ENCODE data around the gene TYR. TPM values are rescaled to one million over a fixed set of nuclear protein-coding genes. Genes with fewer than 3 reads are reported as not detected.
"Not testable (repeated sequence)": the region's sequence is repeated elsewhere in the genome, so short reads cannot be mapped to it uniquely, and the experiment has no call there.

The TYR gene
- total and polyA plus RNA-seq, 8 donors = not detected

DNA sequence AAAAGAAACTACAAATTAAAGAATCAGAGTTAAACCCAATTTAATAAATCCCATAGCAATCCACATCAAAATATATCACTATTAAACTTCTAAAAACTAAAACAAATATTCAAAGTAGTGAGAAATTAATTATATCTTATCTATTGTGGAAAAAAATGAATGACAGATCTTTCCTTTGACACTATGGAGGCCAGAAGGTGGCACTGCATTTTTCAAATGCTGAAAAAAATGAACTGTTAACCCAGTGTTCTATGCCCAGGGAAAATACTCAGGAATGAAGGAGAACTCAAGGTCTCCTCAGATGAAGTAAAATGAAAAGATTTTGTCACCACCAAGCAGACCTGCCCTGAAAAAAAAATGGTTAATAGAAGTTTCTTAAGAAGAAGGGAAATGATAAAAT is 27.7 kb downstream of the TYR start:
- DNase-seq = no peak
- no peaks in the 10 kb centered on the region for H3K36me3 ChIP-seq
- H3K27me3 ChIP-seq = no peaks in the 10 kb centered on the region
- H3K27ac ChIP-seq = no peak overlapping the region
- intact Hi-C loops (cut with DNase I) = no loop called here
- TF ChIP-seq, protein P1, sequence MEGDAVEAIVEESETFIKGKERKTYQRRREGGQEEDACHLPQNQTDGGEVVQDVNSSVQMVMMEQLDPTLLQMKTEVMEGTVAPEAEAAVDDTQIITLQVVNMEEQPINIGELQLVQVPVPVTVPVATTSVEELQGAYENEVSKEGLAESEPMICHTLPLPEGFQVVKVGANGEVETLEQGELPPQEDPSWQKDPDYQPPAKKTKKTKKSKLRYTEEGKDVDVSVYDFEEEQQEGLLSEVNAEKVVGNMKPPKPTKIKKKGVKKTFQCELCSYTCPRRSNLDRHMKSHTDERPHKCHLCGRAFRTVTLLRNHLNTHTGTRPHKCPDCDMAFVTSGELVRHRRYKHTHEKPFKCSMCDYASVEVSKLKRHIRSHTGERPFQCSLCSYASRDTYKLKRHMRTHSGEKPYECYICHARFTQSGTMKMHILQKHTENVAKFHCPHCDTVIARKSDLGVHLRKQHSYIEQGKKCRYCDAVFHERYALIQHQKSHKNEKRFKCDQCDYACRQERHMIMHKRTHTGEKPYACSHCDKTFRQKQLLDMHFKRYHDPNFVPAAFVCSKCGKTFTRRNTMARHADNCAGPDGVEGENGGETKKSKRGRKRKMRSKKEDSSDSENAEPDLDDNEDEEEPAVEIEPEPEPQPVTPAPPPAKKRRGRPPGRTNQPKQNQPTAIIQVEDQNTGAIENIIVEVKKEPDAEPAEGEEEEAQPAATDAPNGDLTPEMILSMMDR (IDR thresholded peaks at IDR 0.05) = no peak
- no peaks in the 10 kb centered on the region for H3K9me3 ChIP-seq
- H3K4me1 ChIP-seq = no peaks in the 10 kb centered on the region
- H3K4me3 ChIP-seq = no peak overlapping the region
- no peak for ATAC-seq

DNA sequence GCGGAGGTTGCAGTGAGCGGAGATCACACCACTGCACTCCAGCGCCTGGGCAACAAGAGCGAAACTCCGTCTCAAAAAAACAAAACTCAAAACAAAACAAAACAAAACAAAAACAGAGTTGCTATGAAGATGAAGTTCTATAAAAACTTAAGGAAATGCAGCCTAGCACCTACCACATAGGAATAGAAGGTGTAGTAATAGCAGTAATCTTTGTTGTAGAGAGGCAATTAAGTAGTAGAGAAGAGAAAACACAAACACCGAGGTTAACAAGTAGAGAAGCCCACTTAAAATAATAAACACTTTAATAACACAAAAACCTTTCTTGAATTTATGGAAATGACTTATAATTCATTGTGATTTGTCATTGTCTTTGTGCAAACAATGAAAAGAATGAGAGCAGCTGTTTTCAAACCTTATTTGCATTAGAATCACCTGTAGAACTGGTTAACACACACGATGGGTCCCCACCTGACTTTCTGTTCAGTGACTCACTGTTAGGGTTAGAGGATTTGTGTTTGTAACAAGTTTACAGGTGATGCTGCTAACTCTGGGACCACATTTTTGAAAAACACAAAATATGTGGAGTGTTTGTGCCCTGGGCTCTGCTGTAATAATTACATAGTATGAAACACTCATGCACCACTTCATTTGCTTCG is 43.1 kb downstream of the TYR start:
- H3K9me3 ChIP-seq = no peaks in the 10 kb centered on the region
- ATAC-seq (no peak), DNase-seq (no peak)
- H3K27me3 ChIP-seq = no peaks in the 10 kb centered on the region
- no peak overlapping the region for H3K27ac ChIP-seq
- no peaks in the 10 kb centered on the region for H3K4me1 ChIP-seq
- TF ChIP-seq, protein P1 (IDR thresholded peaks at IDR 0.05) = no peak
- intact Hi-C loops (cut with DNase I) = no loop called here
- no peak overlapping the region for H3K4me3 ChIP-seq
- H3K36me3 ChIP-seq = no peaks in the 10 kb centered on the region

DNA sequence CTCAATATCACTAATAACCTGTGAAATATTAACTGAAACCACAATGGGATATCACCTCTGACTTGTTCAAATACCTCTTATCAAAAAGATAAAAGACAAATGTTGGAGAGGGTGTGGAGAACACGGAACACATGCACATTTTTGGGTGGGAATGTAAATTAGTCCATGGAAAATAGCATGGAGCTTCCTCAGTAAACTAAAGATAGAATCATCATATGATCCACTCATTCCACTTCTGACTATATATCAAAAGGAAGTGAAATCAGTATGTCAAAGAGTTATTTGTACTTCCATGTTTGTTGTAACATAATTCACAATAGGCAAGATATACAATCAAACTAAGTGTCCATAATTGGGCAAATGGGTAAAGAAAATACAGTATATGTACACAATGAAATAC is 57.4 kb downstream of the TYR start:
- no peaks in the 10 kb centered on the region for H3K4me1 ChIP-seq
- DNase-seq (no peak), ATAC-seq (no peak)
- no peak overlapping the region for H3K27ac ChIP-seq
- TF ChIP-seq, protein P1 (IDR thresholded peaks at IDR 0.05) = no peak
- H3K4me3 ChIP-seq = no peak overlapping the region
- H3K9me3 ChIP-seq = peaks cover 0 to 7% of the 10 kb centered on the region in 2 donors
- no peaks in the 10 kb centered on the region for H3K27me3 ChIP-seq
- intact Hi-C loops (cut with DNase I) = no loop called here
- H3K36me3 ChIP-seq = no peaks in the 10 kb centered on the region

DNA sequence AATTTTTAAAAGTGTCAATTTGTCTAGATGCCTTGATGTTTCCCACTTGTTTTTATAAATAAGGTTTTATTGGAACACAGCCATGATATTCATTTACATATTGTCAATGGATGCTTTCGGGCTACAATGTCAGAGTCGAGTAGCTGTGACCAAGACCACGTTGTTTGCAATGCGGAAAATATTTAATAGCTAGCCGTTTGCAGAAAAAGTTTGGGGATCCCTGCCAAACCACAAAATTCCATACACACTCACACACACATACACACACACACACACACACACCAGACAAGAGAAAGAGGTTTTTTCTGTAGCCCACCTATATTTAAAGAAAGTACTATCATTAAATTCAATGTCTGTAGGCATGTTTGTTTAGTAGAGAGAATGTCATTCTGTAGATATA is 58.3 kb downstream of the TYR start:
- H3K36me3 ChIP-seq = no peaks in the 10 kb centered on the region
- ATAC-seq (no peak), DNase-seq (no peak)
- no peak overlapping the region for H3K4me3 ChIP-seq
- H3K27ac ChIP-seq = no peak overlapping the region
- TF ChIP-seq, protein P1 (IDR thresholded peaks at IDR 0.05) = no peak
- intact Hi-C loops (cut with DNase I) = no loop called here
- H3K9me3 ChIP-seq = no peaks in the 10 kb centered on the region
- H3K27me3 ChIP-seq = no peaks in the 10 kb centered on the region
- H3K4me1 ChIP-seq = no peaks in the 10 kb centered on the region

DNA sequence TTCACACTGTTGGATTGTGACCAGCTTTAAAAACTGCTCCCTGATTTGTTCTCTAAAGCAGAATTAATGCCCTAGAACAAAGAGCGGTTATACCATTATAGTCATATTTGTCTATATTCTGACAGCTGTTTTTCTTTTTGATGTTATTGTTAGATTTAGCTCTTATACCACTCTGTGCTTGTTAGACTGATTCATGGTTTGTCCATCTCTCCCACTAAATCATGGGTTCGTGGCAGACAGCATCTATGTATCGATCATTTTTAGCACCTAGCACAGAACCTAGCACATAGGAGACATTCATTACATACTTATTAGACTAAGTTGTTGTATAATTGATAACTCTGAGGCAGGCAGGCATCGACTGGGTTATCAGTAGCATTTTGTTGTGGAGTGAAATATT is 69.3 kb downstream of the TYR start:
- H3K36me3 ChIP-seq; H3K27me3 ChIP-seq; H3K9me3 ChIP-seq; H3K27ac ChIP-seq; ATAC-seq; intact Hi-C loops (cut with DNase I); H3K4me3 ChIP-seq; DNase-seq; H3K4me1 ChIP-seq: not testable (repeated sequence)

DNA sequence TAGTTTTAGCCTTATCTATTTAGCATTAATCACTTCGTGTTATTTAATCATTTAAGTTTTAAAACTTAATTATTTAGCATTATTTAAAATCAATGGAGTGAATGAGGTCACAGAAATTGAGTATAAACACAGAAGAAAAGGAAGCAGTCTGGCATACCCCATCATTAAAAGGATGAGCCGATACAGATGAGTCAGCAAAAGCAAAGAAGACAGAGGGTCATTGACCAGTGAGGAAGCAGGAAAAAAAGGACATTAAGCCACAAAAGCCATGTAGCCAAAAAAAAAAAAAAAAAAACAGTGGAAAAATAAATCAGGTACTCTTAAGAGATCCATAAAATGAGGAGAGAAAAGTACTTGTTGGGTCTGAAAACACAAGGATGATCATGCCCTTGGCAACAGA is 71.5 kb downstream of the TYR start:
- TF ChIP-seq, protein P1 (IDR thresholded peaks at IDR 0.05) = no peak
- intact Hi-C loops (cut with DNase I) = no loop called here
- H3K4me3 ChIP-seq = no peak overlapping the region
- DNase-seq (no peak), ATAC-seq (no peak)
- H3K36me3 ChIP-seq = no peaks in the 10 kb centered on the region
- H3K27ac ChIP-seq = no peak overlapping the region
- H3K4me1 ChIP-seq = no peaks in the 10 kb centered on the region
- peaks cover 0 to 4% of the 10 kb centered on the region in 2 donors for H3K9me3 ChIP-seq
- H3K27me3 ChIP-seq = no peaks in the 10 kb centered on the region

DNA sequence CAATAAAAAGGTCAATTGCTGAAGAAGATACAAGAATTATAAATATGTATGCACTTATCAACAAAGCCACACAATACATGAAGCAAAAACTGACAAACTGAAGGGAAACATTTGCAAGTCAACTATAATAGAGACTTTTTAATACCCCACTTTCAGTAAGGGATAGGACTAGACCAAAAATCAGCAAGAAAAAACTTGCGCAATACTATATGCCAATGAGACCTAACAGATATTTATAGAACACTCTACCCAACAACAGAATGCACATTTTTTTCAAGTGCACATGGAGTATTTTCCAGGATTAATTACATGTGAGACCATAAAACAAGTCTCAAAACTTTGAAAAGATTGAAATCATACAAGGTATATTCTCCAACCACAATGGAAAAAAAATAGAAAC is 83.8 kb downstream of the TYR start:
- H3K9me3 ChIP-seq; H3K4me1 ChIP-seq; H3K36me3 ChIP-seq; intact Hi-C loops (cut with DNase I); H3K27me3 ChIP-seq; ATAC-seq; H3K4me3 ChIP-seq; DNase-seq; H3K27ac ChIP-seq: not testable (repeated sequence)
